Measurements from ENCODE around the gene CFAP61.

CFAP61 gene

DNA sequence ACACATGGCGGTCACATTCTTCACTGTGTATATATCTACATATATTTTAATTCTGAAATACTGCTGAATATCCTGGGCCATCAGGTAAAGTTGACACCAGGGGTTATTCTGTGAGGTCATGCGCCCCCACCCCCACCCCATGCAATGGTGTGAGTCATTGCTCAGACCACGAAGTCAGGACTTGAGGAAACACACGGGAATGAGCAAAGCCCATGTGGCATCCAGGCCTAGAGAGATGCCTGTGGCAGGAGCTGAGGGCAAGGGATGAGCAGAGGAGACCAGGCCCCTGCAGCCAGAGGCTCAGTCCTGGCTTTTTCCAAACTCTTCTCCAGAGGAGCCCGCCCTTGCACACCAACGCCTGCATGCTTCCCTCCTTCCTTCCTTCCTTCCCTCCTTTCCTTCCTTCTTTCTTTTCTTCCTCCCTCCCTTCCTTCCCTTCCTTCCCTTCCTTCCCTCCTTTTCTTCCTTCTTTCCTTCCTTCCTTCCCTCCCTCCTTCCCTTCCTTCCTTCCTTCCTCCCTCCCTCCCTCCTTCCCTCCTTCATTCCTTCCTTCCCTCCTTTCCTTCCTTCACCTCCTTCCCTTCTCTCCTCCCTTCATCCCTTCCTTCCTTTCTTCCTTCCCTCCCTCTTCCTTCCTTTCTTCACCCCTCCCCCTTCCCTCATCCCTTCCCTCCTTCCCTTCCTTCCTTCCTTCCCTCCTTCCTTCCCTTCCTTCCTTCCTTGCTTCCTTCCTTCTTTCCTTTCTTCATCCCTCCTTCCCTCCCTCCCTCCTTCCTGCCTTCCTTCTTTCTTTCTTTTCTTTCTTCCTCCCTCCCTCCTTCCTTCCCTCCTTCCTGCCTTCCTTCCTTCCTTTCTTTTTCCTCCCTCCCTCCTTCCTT is 243.5 kb downstream of the CFAP61 start:
- Histone ChIP-seq H3K27ac (no peak overlapping the region), H3K4me3 (no peak overlapping the region)

- no peak overlapping the region for H3K4me3 ChIP-seq
These were observed 244.8 kb downstream of the CFAP61 start for GRCh38 chr20:20297181-20297580.

GRCh38 chr20:20297752-20298151 is 245.4 kb downstream of the CFAP61 start:
- no peak overlapping the region for H3K27ac ChIP-seq
- H3K4me3 ChIP-seq = no peak overlapping the region

More at GRCh38 chr20:20297181-20297580, 244.8 kb downstream of the CFAP61 start:
- no peak overlapping the region for H3K27ac ChIP-seq

DNA sequence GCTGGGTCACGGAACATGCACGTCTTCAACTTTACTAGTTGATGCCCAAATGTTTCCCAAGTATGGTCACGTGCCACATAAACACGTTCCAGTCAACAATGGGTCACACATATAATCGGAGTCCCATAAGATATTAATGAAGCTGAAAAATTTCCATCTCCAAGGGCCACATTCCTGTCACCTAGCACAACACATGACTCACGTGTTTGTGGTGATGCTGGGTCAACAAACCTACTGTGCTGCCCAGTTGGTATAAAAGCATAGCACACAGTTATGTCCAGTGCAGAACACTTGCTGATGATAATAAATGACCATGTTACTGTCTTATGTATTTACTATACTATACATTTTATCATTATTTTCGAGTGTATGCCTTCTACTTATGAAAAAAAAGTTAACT is 247.6 kb downstream of the CFAP61 start:
- no peak overlapping the region for H3K4me3 ChIP-seq
- H3K27ac ChIP-seq = no peak overlapping the region

GRCh38 chr20:20303320-20303719 is 251.0 kb downstream of the CFAP61 start:
- no peak overlapping the region for H3K27ac ChIP-seq

GRCh38 chr20:20303742-20304141 is 251.4 kb downstream of the CFAP61 start:
- Histone ChIP-seq H3K27ac (no peak overlapping the region), H3K4me3 (no peak overlapping the region)

More at GRCh38 chr20:20303320-20303719, 251.0 kb downstream of the CFAP61 start:
- no peak overlapping the region for H3K4me3 ChIP-seq

DNA sequence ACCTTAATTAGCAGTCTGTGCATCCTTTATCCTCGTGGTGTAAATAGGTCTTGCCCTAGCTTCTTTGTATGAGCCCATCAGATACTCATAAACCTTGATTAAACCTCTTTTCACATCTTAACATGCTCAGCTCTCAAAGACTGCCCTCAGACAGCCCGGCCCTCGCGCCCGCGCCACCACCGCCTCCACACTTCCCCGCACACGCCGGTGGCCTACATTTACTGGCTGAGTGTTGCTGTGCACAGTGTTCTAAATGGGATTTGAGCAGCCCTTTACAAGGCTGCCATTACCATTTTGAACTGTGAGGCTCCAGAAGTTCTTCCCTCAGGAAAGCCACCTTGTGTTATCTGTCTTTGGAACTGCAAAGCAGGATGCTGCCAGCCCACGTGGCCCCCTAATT is 252.6 kb downstream of the CFAP61 start:
- H3K27ac ChIP-seq = no peak overlapping the region
- no peak overlapping the region for H3K4me3 ChIP-seq

GRCh38 chr20:20312562-20312961 is 260.2 kb downstream of the CFAP61 start:
- H3K4me3 ChIP-seq = no peak overlapping the region
- H3K27ac ChIP-seq = no peak overlapping the region

- Histone ChIP-seq H3K27ac (peak overlapping the region in 7 of 21 experiments; percentile 19 to 54 (median 28)), H3K4me3 (no peak overlapping the region)
These were observed 264.9 kb downstream of the CFAP61 start for GRCh38 chr20:20317195-20317594.

- Histone ChIP-seq H3K27ac (peak overlapping the region in 11 of 21 experiments; percentile 9 to 54 (median 28)), H3K4me3 (no peak overlapping the region)
These were observed 265.5 kb downstream of the CFAP61 start for GRCh38 chr20:20317621-20318364.

DNA sequence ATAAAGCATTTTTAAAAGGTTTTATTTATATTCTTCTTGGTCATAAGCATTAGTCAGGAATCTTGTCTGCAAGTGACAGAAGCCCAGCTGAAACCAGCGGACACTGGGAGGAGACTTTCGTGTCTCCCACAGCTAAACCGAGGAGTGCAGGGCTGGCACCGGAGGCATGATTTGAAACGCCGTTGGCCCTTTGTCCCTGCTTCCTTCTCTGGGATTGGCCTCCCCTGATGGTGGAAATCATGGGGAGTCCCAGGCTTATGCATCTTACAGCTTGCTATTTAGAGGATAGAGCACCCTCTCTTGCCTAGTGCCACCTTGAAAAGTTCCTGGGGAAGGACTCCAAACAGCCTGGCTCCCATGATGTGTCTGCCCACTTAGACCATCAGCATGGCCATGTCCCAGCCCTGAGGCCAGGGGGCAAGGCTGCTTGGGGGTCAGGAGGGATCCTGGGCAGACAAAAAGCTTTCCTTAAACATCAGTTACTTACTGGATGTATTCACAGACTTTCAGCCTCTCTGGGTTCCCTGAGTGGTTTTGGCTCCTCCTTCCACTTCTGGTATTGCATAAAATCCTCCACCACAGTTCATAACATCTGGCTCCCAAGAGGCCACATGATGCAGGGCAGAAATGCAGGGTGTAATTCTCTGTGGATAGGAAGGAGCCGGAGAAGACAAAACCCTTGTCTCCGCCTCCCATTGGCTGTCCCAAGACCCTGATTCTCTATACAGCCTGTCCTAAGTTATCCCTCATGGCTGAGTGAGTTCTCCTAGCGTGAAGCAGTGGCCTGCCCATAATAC is 266.2 kb downstream of the CFAP61 start:
- peak overlapping the region in 6 of 21 experiments; percentile 9 to 60 (median 18) for H3K27ac ChIP-seq
- no peak overlapping the region for H3K4me3 ChIP-seq

DNA sequence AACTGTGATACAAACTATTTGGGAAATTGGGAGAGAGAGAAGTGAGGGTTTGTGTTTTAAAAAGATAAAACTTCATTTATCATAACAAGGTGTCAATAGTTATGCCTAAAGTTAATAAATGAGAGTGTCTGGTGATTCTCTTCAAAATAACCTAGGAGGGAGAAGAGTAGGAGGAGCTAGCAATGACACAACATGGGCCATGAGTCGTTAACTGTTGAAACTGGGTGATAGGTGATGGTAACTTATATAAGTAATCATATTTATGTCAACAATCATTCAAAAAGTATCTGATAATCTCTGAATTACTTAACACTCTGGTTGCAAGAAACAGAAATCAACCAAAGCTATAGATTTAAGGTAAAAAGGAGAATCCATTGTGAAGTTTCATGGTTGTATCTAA is 268.8 kb downstream of the CFAP61 start:
- Histone ChIP-seq H3K4me3 (no peak overlapping the region), H3K27ac (no peak overlapping the region)

DNA sequence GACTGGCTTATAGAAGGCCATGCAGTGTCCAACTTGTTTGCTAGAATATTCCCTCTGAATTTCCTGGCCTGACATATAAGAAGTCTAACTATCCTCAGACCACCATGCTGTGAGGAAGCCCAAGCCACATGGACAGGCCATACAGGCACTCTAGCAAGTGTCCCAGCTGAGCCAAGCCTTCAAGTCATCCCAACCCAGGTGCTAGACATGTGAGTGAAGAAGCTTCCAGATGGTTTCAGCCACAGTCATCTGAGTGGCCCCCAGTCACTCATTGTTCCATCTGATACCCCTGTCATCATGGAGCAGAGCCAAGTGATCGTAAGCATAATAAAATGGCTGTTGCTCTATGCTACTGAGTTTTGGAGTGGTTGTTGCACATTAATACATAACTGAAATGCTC is 269.6 kb downstream of the CFAP61 start:
- Histone ChIP-seq H3K27ac (no peak overlapping the region), H3K4me3 (no peak overlapping the region)

DNA sequence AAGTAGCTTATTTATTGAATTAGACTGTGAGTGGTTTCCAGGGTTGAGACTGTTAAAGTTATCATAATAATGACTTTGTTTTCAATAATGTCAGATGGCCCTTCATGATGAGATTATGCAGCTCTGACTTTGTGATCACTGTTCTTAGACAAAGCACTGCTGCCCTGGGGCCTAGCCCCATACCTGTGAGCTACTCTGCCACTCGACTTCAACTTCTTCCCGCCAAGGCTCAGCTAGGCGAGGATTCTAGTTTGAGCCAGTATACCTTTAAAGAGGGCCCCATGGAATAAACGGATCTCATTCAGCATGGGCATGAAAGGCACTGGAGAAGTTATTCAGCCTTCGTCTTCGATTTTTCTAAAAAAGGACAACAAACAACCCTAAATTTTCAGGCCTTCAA is 270.6 kb downstream of the CFAP61 start:
- no peak overlapping the region for H3K27ac ChIP-seq
- H3K4me3 ChIP-seq = no peak overlapping the region

DNA sequence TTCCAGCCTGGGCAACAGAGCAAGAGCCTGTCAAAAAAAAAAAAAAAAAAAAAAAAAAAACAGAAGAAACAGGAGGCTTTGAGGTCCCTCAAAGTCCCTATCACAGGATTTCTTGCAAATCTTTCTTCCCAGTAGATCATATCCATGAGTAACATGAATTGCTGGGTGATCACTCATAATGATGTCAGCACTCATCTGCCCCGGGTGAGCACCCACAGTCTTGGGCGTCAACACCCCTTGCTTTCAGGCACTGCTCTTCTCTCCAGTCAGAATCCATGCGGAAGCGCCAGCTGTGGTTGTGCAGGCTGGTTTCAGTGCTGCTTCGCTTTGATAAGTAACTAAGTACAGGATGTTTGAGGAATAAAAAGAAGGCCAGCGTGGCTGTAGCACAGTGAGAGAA is 275.4 kb downstream of the CFAP61 start:
- Histone ChIP-seq H3K4me3 (no peak overlapping the region), H3K27ac (no peak overlapping the region)

DNA sequence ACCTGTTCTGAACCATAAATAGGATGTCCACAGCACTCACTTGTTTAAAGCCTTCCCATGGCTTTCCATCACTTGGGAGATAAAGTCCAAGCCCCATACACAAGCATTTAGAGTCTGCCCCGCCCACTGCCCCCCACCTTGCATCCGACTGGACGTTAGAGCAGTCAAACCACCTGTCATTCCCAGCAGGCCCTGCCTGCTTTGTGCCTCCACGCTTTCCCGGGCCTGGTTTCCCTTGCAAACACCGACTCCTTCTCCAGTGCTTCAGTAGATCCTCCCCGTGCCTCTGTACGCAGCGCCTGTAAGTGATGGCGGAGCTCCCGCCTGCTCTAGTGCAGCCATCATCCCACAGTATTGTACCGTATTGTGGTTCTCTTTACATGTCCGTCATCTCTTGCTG is 277.2 kb downstream of the CFAP61 start:
- Histone ChIP-seq H3K4me3 (no peak overlapping the region), H3K27ac (no peak overlapping the region)

DNA sequence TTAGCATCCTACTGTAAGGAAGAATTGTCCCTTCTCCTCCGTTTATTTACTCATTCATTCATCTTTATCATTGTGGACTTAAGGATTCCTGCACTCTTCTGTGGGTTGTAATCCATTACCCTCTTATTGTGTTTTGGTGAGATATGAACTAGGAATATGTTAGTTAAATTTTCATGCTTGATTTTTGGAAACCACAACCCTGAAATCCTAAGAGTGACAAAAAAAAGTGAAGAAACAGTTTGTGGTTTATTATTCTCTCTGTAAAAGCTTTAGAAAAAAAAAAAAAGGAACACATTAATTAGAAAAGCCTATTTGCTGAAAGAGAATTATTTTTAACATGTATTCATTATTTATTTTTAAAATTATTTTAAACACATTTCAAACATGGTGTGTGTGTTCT is 278.8 kb downstream of the CFAP61 start:
- H3K4me3 ChIP-seq = no peak overlapping the region
- H3K27ac ChIP-seq = peak overlapping the region in 1 of 21 experiments; percentile 10

GRCh38 chr20:20331817-20332216 is 279.5 kb downstream of the CFAP61 start:
- H3K4me3 ChIP-seq = no peak overlapping the region
- peak overlapping the region in 1 of 21 experiments; percentile 10 for H3K27ac ChIP-seq

- Histone ChIP-seq H3K27ac (peak overlapping the region in 3 of 21 experiments; percentile 36 to 64 (median 40)), H3K4me3 (no peak overlapping the region)
These were observed 281.5 kb downstream of the CFAP61 start for GRCh38 chr20:20333866-20334265.

DNA sequence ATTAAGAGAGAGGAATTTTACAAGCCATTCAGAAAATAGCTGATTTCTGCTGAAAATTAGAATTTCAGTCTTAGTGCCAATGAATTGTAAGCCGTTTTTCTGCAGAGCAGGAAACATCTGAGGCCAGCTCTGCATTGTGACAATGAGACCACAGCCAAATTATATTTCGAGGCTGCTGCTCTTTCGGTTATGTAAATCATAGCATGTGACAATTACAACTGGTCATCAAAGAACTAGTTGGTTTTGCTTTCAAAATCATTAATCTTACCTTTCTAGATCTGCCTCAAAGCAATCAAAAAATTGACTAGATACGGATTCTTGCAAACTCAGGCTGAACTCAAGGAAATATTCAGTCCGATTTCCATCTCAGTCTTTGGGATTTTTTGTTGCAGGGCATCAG is 282.2 kb downstream of the CFAP61 start:
- H3K27ac ChIP-seq = peak overlapping the region in 3 of 21 experiments; percentile 13 to 64 (median 36)
- H3K4me3 ChIP-seq = no peak overlapping the region

All from skin epidermis (tissue), 12 donors.